Measurements from ENCODE around the gene SMIM24.

The SMIM24 gene

DNA sequence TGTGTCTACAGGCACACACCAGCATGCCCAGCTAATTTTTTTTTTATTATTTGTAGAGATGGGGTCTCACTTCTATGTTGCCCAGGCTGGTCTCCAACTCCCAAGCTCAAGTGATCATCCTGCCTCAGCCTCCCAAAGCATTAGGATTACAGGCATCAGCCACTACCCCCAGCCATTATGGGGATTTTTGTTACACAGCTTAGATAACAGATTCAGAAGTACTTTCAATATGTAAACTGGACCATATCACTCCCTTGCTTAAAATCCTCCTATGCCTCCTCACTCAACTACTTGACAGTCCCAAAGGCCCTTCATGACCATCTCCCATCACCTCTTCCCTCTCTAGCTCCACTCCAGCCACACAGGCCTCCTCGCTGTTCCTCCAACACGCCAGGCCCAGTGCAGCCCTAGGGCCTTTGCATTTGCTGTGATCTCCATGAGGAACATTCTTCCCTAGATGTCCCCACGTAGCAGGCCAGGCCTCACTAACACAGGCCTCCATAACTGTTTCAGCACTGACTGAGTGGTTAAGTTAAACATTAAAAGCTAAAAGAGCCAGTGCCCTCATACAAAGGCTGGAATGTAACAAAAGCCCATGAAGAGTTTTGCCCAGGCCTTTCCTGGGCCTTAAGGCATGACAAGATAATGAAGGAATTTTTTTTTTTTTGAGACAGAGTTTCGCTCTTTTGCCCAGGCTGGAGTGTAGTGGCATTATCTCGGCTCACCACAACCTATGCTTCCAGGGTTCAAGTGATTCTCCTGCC lies 17.6 kb upstream of the SMIM24 start:
- DNase-seq (ENCODE audit: low spot score): no peak

DNA sequence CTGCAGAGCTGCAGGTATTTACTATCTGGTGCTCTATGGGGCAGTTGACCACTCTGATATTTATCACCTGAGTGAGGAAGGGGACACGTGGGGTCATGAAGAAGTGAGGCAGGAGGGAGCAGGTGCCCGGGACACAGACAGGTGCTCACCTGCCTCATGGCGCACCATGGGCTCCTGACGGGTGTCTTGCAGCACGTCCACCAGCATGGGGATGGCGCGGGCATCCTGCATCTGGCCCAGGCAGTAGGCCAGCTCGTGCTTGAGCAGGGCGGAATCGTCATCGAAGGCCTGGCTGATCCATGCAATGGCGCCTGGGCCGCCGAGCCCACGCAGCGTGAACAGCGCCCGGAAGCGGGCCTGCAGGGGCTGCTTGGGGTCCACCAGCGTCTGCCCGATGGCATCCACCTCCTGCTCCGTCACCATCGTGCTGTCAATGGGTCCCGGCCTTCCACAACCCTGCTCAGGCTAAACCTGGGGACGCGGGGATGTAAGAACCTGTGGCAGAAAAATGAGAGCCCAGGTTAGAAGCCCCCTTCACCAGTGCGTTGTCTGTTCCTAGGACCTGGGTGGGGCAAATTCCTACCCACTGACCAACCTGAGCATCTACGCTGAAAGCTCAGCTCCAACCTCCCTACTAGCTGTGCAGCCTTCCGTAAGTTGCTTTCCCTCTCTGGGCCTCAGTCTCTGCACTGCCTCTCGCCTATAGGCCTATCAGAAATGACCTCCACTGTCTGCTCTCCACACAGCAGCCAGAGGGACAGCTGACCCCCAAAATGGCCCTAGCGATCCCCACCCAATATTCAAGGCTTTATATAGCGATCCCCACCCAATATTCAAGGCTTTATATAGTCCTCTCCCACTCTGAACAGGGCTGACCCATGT lies 16.3 kb upstream of the SMIM24 start:
- no peak for DNase-seq (ENCODE audit: low spot score)

DNA sequence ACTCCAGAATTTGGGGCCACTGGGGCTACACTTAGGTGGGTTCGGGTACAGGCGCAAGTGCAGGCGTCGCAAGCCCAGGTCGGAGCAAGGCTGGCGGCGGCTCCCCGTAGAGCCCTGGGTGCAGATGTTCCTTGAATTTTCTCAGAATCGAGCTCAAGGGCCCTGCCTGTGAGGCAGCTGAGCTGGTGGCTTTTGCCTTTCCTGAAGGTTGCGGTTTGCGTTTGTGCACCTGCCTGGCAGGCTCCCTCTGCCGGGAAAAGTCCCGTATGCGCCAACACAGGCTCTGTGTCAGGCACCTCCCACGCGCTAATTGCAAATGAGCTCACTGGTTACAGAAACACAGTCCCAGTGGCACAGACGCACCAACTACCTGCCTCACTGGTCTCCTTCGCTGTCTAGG lies 14.2 kb upstream of the SMIM24 start:
- DNase-seq (ENCODE audit: low spot score): no peak

DNA sequence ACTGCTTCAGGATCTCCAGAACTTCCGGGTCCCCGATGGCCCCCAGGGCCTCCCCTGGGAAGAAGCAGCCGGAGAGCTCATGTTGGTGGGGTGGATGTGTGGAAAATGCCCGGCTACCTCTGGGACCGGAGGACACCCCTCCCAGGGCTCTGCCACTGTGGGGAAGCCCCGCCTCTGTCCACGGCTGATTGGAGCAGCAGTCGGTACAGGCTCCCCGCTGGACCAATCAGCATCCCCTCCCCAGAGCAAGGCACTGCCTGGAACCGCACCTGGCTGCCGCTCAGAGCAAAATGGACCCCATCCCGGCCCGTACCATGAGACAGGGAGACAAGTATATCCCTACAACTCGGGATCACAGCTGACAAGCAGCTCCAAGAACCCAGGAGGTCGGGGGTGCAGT lies 13.7 kb upstream of the SMIM24 start:
- DNase-seq (ENCODE audit: low spot score): no peak

DNA sequence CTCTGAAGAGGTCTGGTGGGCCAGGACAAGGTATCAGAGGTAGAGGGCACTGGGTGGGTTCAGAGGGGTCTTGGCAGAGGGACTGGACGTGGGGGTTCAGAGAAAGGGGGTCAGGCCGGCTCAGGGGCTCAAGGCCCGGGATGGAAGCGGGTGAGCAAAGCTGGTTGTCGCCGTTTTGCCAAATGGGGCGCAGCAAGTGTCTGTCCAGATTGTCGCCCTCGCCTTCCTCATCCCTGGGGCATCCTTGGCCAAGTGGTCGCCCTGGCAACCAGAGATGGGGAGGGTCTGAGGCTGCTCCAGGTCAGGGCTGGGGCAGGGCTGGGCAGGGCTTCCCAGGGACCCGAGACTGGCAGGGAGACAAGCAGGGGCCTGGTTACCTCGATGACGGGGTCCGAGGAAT lies 13.3 kb upstream of the SMIM24 start:
- DNase-seq (ENCODE audit: low spot score): no peak

DNA sequence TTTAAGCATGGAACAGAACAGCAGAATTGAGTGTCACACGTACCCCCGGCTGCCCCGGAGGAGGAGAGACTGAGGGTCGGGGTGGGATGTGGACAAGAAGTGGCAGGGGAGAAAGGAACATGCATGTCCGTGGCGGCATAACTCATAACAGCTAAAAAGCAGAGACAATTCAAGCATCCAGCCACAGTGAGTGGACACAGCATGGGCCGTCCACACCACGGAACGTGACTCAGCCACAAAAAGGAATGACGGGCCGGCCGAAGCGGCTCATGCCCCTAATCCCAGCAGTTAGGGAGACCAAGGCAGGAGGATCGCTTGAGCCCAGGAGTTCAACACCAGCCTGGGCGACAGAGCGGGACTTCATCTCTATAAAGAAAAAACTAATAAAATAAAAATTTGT lies 12.6 kb upstream of the SMIM24 start:
- DNase-seq (ENCODE audit: low spot score): no peak

DNA sequence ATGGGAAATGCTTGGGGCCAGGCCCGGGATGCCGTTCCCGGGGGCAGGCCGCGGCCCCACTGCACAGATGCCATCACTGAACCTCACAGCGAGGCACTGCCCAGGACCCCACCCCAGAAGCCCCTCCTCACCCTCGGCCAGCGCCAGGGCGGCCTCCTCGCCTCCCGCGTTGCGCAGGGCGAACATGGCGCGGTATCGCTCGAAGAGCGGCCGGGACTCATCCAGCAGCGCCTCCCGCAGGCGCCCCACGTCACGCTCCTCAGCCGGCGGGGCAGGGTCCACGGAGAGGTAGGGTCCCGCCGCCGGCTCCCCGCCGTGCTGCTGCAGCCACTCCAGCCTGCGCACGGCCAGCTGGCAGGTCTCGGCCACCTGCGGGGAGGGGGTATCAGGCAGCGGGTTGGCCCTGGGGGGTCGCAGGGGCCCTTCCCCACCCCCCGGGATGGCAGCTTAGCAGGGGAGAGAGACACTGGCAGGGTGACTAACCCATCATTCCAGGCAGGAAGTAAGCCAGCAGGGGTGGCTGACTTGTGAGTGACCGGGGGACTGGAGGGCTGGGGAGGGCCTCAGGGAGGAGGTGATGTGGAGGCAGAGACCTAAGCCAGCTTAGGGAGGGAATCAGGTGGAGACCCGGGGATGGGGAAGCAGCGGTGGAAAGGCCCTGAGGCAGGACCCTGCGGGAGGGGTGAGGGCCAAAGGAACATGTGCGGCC lies 12.0 kb upstream of the SMIM24 start:
- DNase-seq (ENCODE audit: low spot score): no peak

DNA sequence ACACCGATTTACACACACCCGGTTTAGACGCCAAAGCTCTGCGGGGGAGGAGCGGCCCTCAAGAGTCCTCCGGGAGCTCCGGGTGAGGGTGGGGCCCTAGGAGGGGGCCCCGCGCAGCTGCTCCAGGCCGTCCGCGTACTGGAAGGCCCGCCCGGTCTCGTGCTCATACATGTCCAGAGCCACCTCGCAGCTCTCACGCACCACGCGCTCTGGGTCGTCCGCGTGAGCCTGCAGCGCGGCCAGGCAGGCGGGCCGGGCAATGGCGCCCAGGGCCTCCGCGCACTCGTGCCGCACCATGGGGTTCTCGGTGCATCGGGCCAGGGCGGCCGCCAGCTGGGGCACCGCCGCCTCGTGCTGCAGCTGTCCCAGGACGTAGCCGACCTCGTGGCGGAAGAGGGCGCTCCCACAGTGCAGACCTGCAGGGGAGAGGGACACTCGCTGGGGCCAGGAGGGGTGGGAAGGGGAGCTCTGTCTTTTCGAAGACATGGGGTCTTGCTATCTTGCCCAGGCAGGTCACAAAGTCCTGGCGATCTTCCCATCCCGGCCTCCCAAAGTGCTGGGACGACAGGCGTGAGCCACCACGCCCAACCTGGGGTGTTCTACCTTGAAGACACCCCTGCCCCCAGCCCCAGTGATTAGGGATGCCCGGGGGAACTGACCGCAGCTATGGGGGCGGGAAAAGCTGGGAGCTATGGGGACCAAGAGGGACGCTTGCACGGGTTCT lies 11.2 kb upstream of the SMIM24 start:
- DNase-seq (ENCODE audit: low spot score): no peak

DNA sequence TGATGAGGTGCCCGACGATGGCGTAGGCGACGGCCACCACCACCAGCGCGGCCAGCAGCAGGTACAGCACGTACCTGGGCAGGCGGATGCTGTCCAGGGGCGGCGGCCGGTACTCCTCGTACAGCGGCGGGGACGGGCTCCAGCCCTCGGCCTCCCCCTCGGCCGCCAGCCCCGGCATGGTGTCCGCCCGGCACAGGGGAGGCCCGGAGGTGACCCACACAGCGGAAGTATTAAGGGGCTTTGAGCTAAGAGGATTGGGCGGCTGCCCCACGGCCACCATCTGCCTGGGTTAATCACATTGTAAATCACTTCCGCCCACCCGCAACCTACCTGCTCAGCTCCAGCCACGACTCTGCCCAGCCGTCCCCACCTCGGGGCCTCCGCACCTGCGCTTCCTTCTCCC lies 2.9 kb upstream of the SMIM24 start, which contains the start of gene SMIM44:
Gene SMIM44 (minus strand): TSS at position 216 of the 403 bp plus-strand sequence. CDS start 38 bp downstream, at position 178.
- DNase-seq (ENCODE audit: low spot score): no peak

DNA sequence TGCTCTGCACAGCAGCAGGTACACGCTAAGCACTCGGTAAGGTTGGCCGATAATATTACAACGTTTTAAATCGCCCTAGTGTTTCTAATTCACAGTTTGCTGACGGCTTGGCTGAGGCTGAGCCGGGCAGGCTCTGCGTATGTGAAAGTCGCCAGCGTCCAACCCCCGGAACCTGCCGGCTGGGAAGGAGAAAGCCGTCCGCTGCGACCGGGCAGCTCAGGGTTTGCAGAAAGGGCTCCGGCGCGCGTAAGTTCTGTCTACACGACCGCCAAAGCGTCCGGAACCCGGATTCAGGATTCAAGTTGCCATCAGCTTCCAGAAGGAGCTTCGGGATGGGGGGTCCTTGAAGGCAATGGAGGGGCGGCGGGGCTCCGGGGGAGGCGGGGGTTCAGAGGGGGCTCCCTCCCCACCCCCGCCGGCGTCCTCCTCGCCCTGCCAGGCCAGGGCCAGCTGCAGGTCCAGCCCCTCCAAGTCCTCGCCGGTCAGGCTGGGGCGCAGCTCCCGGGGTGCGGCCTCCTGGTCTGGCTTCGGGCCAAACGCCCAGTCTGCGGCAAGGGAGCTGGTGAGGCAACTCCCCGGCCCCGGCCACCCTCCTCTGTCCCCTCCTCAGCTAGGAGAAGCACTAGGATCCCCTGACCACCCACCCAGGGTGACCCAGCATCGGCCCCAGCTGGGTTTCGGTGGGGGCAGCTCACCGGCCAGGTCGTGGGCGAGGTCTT lies 2.3 kb upstream of the SMIM24 start:
- DNase-seq (ENCODE audit: low spot score): no peak

DNA sequence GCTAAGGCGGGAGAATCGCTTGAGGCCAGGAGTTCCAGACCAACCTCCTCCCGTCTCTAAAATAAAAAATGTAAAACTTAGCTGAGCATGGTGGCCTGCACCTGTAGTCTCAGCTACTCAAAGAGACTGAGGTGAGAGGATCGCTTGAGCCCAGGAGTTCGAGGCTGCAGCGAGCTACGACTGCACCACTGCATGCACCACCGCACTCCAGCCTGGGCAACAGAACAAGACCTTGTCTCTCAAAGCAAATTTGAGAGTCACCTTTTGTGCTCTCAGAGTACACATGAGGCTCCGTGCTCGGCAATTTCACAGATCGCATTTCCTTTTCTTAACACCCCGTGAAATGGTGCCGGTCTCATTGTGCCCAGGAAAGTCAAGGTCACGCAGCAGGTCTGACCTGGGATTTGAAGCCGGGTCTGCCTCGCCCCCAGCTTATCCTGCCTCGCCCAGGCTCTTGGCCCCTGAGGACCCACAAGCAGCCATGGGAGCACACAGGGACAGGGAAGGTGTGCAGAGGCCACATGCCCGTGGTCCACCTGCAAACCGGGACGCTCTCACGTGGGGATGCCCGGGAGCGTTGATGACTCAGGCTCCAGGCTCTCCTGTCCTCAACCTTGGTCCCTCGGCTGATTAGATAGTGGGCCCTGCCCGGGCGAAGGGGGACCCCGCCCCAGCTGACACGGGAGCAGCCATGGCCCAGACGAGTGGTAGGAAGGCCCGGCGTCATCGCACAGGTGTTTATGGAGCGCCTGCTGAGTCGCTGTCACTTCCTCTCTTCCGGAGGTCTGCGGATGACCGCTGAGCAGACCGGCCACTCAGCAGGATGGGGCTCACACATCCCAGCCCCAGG lies 1.1 kb upstream of the SMIM24 start:
- DNase-seq (ENCODE audit: low spot score): no peak

DNA sequence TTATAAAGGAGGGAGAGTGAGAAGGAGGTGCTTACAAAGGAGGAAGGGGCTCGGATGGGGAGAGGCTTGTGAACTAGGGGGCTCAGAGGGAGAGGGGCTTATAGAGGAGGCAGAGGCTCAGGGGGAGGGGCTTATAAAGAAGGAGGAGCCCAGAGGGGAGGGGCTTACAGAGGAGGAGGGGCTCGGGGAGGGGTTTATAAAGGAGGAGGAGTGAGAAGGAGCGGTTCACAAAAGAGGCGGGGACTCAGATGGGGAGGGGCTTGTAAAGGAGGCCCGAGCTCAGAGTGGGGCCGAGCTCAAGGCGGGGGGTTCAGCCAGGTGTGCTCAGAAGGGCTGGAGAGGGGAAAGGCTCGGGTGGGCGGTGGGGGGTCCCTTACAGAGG lies 500 bp downstream of the SMIM24 start:
- DNase-seq (ENCODE audit: low spot score): no peak

DNA sequence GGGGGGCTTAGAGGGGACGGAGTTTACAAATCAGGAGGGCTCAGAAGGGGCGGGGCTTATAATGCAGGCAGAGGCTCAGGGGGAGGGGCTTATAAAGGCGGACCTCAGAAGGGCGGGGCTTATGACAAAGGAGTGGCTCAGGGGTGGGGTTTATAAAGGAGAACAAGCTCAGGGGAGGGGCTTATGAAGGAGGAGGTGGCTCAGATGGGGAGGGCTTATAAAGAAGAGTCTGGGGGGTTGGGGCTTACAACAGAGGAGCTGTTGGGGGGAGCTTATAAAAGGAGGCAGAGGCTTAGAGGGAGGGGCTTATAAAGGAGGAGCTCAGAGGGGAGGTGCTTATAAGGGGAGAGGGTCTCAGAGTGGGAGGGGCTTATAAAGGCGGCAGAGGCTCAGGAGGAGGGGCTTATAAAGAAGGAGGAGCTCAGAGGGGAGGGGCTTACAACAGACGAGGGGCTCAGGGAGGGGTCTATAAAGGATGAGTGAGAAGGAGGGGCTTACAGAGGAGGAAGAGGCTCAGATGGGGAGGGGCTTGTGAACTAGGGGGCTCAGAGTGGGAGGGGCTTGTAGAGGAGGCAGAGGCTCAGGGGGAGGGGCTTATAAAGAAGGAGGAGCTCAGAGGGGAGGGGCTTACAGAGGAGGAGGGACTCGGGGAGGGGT lies 1.0 kb downstream of the SMIM24 start:
- DNase-seq (ENCODE audit: low spot score): no peak

DNA sequence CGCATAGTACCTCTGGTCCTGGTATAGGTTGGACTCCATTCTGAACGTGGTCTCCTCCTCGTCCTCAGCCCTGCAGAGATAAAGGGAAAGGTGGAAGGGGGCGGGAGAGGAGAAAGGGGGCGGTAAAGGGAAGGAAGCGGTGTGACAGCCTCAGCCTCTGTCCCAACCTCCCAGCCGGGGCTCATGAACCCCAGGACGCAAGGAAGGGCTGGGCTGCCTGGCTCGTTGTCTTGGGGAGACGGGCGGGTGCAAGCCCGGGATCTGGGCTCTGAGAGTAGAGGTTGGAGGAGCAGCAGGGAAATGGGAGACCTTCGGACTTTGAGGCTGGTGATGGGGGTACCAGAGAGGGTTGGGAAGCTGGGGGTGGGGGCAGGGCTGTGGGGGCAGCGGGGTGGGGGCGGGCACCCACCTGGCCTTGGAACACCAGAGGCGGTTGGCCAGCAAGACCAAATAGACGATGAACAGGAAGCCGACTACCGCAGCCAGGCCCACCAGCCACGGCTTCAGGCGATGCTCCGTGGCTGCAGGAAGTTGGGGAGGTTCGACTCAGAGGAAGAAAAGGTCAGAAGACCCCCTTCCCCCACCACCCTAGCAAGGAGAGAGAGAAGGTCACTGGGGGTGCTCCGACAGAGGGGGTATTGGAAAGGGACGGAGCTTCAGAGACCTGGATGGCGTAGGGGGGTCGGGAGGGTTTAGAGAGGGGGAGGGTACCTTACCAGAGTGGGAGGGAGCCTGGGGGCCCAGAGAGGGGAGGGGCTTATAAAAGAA lies 1.7 kb downstream of the SMIM24 start:
- DNase-seq (ENCODE audit: low spot score): no peak

DNA sequence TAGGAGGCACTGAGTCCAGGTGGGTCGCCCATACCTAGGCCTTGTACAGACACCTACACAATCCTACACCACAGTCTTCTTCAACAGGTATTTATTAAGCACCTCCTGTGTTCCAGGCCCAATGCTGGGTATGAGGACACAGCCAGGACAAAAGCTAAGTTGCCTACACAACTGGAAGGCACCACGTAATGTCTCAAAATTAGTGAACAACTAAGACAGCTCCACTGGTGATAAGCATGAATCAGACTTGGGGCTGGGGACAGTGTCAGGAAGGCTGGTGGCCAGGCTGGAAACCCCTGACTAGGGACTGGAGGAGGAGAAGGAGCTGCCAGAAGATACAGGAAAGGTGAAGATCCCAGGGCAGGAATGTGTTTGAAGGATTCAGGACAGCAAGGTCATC lies 2.4 kb downstream of the SMIM24 start:
- no peak for DNase-seq (ENCODE audit: low spot score)

DNA sequence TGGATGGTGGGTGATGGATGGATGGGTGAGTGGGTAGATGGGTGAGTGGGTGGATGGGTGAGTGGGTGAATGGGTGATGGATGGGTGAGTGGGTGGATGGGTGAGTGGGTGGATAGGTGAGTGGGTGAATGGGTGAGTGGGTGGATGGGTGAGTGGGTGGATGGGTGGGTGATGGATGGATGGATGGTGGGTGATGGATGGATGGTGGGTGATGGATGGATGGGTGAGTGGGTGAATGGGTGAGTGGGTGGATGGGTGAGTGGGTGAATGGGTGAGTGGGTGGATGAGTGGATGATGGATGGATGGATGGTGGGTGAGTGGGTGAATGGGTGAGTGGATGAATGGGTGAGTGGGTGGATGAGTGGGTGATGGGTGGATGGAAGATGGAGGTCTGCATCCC lies 2.8 kb downstream of the SMIM24 start:
- DNase-seq (ENCODE audit: low spot score): no peak

DNA sequence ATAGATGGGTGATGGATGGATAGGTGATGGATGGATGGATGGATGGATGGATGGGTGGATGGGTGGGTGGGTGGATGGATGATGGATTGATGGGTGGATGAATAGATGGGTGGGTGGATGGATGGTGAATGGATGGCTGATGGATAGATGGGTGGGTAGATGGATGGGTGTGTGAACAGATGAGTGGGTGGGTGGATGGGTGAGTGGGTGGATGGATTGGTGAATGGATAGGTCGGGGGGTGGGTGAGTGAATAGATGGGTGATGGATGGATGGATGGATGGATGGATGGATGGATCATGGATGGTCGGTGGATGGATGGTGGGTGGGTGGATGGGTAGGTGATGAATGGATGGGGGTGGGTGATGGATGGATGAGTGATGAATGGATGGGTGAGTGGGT lies 3.5 kb downstream of the SMIM24 start:
- no peak for DNase-seq (ENCODE audit: low spot score)

DNA sequence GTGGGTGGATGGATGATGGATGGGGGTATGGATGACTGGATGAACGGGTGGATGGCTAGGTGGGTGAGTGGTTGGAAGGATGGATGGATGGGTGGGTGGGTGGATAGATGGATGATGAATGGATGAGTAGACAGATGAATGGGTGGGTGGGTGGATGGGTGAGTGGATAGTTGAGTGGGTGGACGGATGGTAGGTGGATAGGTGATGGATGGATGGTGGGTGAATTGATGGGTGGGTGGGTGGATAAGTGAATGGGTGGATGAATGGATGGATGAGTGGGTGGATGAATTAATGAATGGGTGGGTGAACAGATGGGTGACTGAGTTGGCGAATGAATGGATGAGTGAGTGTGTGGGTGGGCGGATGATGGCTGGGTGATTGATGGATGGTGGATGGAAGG lies 4.9 kb downstream of the SMIM24 start:
- DNase-seq (ENCODE audit: low spot score): no peak

DNA sequence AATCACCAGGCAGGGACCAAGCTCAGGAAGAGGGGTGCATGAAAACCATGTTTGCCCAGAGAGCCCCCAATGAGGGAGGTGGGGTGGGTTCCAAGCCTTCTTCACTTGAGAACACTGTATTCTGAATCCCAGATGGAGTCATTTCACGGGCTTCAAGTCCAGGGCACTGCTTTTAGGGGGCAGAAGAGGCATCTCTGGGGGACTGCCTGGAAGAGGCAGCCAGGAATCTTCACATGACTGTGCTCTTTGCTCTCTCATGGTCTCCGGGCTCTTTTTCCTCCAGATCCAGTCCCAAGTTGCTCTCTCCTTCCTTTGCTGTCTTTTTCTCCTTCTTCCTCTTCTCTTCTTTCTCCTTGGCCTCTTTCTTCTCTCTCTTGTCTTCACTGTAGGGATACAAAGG lies 5.7 kb downstream of the SMIM24 start:
- DNase-seq (ENCODE audit: low spot score): no peak
